ENCODE data around the gene PAWR. TPM values are rescaled to one million over a fixed set of nuclear protein-coding genes. Genes with fewer than 3 reads are reported as not detected.
"Not testable (repeated sequence)": the region's sequence is repeated elsewhere in the genome, so short reads cannot be mapped to it uniquely, and the experiment has no call there.

PAWR gene
- total RNA-seq, 4 donors from 2014 or later, result 44.3 to 67.3 (median 48.5) TPM

GRCh38 chr12:79547044-79547734 lies 143.6 kb downstream of the PAWR start:
- Histone ChIP-seq H3K36me3 (peaks cover 0 to 1% (median 0%) of the 10 kb centered on the region in 3 donors), H3K9me3 (no peaks in the 10 kb centered on the region), H3K4me3 (no peak overlapping the region), H3K4me1 (peaks cover 9 to 21% (median 11%) of the 10 kb centered on the region in 3 donors), H3K27ac (peak overlapping the region in 3 of 4 donors; percentile 40 to 60 (median 58)), H3K27me3 (no peaks in the 10 kb centered on the region)
- WGBS, 2 donors, result 19 to 33% methylated on average over 4 to 5 of the region's 5 CpGs
- no peak for DNase-seq
- TF ChIP-seq POLR2A (IDR thresholded peaks at IDR 0.05) (no peak), CTCF (IDR thresholded peaks at IDR 0.05) (no peak)
- intact Hi-C loops (cut with DNase I), result no loop called here

- DNase-seq, result no peak
- Histone ChIP-seq H3K9me3 (no peaks in the 10 kb centered on the region), H3K36me3 (no peaks in the 10 kb centered on the region), H3K4me1 (peaks cover 9 to 21% (median 11%) of the 10 kb centered on the region in 3 donors), H3K27ac (peak overlapping the region in 2 of 4 donors; percentile 7 to 60), H3K4me3 (no peak overlapping the region), H3K27me3 (no peaks in the 10 kb centered on the region)
- intact Hi-C loops (cut with DNase I), result no loop called here
- 76 to 81% methylated on average over 5 of the region's 5 CpGs for WGBS, 2 donors
- TF ChIP-seq POLR2A (IDR thresholded peaks at IDR 0.05), result no peak
Observed at GRCh38 chr12:79546466-79547043, 144.2 kb downstream of the PAWR start.

- H3K9me3 ChIP-seq; intact Hi-C loops (cut with DNase I); DNase-seq; H3K4me3 ChIP-seq; H3K36me3 ChIP-seq; H3K27ac ChIP-seq; H3K27me3 ChIP-seq: not testable (repeated sequence)
- 78 to 86% methylated on average over 3 of the region's 3 CpGs for WGBS, 2 donors
- H3K4me1 ChIP-seq, result peaks cover 9 to 21% (median 11%) of the 10 kb centered on the region in 3 donors
Observed at GRCh38 chr12:79544439-79544838, 146.3 kb downstream of the PAWR start.

GRCh38 chr12:79537675-79538074 lies 153.1 kb downstream of the PAWR start:
- H3K27ac ChIP-seq, result no peak overlapping the region
- no peaks in the 10 kb centered on the region for H3K36me3 ChIP-seq
- TF ChIP-seq POLR2A (IDR thresholded peaks at IDR 0.05) (no peak), CTCF (IDR thresholded peaks at IDR 0.05) (no peak)
- no peaks in the 10 kb centered on the region for H3K4me1 ChIP-seq
- 85 to 87% methylated on average over 3 of the region's 3 CpGs for WGBS, 2 donors
- no peak for DNase-seq
- no peaks in the 10 kb centered on the region for H3K9me3 ChIP-seq
- H3K4me3 ChIP-seq, result no peak overlapping the region
- no peaks in the 10 kb centered on the region for H3K27me3 ChIP-seq
- intact Hi-C loops (cut with DNase I), result loop anchor here (10.0 kb wide), 1 partner anchor 113 kb away; no protein-coding TSS in a partner anchor

GRCh38 chr12:79535751-79536150 lies 155.0 kb downstream of the PAWR start:
- Histone ChIP-seq H3K9me3 (no peaks in the 10 kb centered on the region), H3K36me3 (no peaks in the 10 kb centered on the region), H3K27ac (no peak overlapping the region), H3K4me3 (no peak overlapping the region), H3K27me3 (no peaks in the 10 kb centered on the region), H3K4me1 (no peaks in the 10 kb centered on the region)
- no peak for TF ChIP-seq CTCF (IDR thresholded peaks at IDR 0.05)
- no peak for TF ChIP-seq POLR2A (IDR thresholded peaks at IDR 0.05)
- WGBS, 2 donors, result 83 to 93% methylated on average over 2 of the region's 2 CpGs
- intact Hi-C loops (cut with DNase I), result loop anchor here (10.0 kb wide), 1 partner anchor 111 kb away; no protein-coding TSS in a partner anchor
- DNase-seq, result no peak

Other genes with a start within 250 kb of the PAWR start
- gene PPP1R12A, start 244.1 kb upstream of the PAWR start, total RNA-seq, result 100 to 1,000 TPM in 1 of 4 donors, 10 to 100 TPM in 3; 25.7 to 165 (median 60.8) TPM